Fibroblast of lung (primary cell): ENCODE measurements around the gene NFYC. TPM values are rescaled to one million over a fixed set of nuclear protein-coding genes. Genes with fewer than 3 reads are reported as not detected.
A peak's percentile ranks its signal among the peaks of the same experiment; 100 is the strongest.

Source experiments
- DNase-seq, 2 donors: peaks; one replicate each; pipeline versions ENCODE4 v3.0.0 to v3.0.0-alpha.2; 2010; ENCODE audit warnings: low read depth in 2 of 2
- H2AFZ ChIP-seq: 2 replicates; pipeline ENCODE4 v1.5.1; 2012; ENCODE audit warnings: low read length, control low read depth, inconsistent platforms
- H3K27ac ChIP-seq: 2 replicates; pipeline ENCODE4 v1.5.1; 2011; ENCODE audit warnings: low read length, control low read depth; ENCODE audit not compliant: insufficient read depth
- H3K27me3 ChIP-seq: 2 replicates; pipeline ENCODE4 v1.5.1; 2011; ENCODE audit warnings: mild to moderate bottlenecking, low read length; ENCODE audit not compliant: control insufficient read depth, insufficient read depth
- H3K36me3 ChIP-seq: 2 replicates; pipeline ENCODE4 v1.5.1; 2011; ENCODE audit warnings: low read length; ENCODE audit not compliant: control insufficient read depth, insufficient read depth
- H3K4me1 ChIP-seq: 2 replicates; pipeline ENCODE4 v1.5.1; 2011; ENCODE audit warnings: low read length; ENCODE audit not compliant: control insufficient read depth, insufficient read depth; ENCODE audit errors: extremely low read depth
- H3K4me2 ChIP-seq: 2 replicates; pipeline ENCODE4 v1.5.1; 2011; ENCODE audit warnings: low read length, control low read depth; ENCODE audit not compliant: insufficient read depth; ENCODE audit errors: extremely low read depth
- H3K4me3 ChIP-seq, 4 experiments: fragments of 200-600 bp in 1 of 4; sonication (generic) in 1 of 4; replicated peaks in 1 of 4; 2 replicates each; pipeline ENCODE4 v1.5.1; 2011 to 2016; ENCODE audit warnings: low read length in 4 of 4, low read depth in 3 of 4, mild to moderate bottlenecking in 3 of 4, control low read depth in 2 of 4, inconsistent platforms in 1 of 4, mixed read lengths in 1 of 4; ENCODE audit not compliant: insufficient read depth in 1 of 4; ENCODE audit errors: control extremely low read depth in 1 of 4
- H3K79me2 ChIP-seq: 2 replicates; pipeline ENCODE4 v1.5.1; 2012; ENCODE audit warnings: mild to moderate bottlenecking, low read length, inconsistent platforms; ENCODE audit not compliant: control insufficient read depth, insufficient read depth
- H3K9ac ChIP-seq: 2 replicates; pipeline ENCODE4 v1.5.1; 2011; ENCODE audit warnings: mild to moderate bottlenecking, low read length, control low read depth; ENCODE audit not compliant: insufficient read depth
- H3K9me3 ChIP-seq: 2 replicates; pipeline ENCODE4 v1.5.1; 2012; ENCODE audit warnings: low read depth, low read length; ENCODE audit not compliant: control insufficient read depth, insufficient read depth
- H4K20me1 ChIP-seq: 2 replicates; pipeline ENCODE4 v1.5.1; 2011; ENCODE audit warnings: low read length; ENCODE audit not compliant: control insufficient read depth, insufficient read depth; ENCODE audit errors: extremely low read depth
- CTCF ChIP-seq, 2 donors: IDR thresholded peaks in 1 of 2; conservative IDR thresholded peaks in 1 of 2; 1 replicate in 1 of 2; 2 replicates in 1 of 2; pipeline ENCODE4 v1.5.1; 2011 to 2012; ENCODE audit warnings: low read length in 2 of 2, control low read depth in 1 of 2, inconsistent platforms in 1 of 2, low read depth in 1 of 2, mild to moderate bottlenecking in 1 of 2
- EZH2 ChIP-seq: IDR thresholded peaks from 2 replicates; pipeline ENCODE4 v1.5.1; 2012; ENCODE audit warnings: low read length, control low read depth, mild to moderate bottlenecking; ENCODE audit errors: missing control alignments
- polyA plus RNA-seq, 2 donors: library from polyadenylated mRNA; depleted of rRNA in 1 of 2; stranded (reverse) in 1 of 2; unstranded in 1 of 2; fragments of >200 nt; gene quantifications; 2 replicates each; pipeline ENCODE4 v1.2.1, GENCODE V29; 2011 to 2012; ENCODE audit warnings: missing spikeins in 1 of 2
- total RNA-seq: library from RNA; depleted of rRNA; stranded (reverse); fragments of >200 nt; gene quantifications from 2 replicates; pipeline ENCODE4 v1.2.1, GENCODE V29; 2014

NFYC gene
- total and polyA plus RNA-seq, 2 donors (not counting 1 experiment from before 2014, with no cell fraction given): 23.8 to 31.0 TPM

DNA sequence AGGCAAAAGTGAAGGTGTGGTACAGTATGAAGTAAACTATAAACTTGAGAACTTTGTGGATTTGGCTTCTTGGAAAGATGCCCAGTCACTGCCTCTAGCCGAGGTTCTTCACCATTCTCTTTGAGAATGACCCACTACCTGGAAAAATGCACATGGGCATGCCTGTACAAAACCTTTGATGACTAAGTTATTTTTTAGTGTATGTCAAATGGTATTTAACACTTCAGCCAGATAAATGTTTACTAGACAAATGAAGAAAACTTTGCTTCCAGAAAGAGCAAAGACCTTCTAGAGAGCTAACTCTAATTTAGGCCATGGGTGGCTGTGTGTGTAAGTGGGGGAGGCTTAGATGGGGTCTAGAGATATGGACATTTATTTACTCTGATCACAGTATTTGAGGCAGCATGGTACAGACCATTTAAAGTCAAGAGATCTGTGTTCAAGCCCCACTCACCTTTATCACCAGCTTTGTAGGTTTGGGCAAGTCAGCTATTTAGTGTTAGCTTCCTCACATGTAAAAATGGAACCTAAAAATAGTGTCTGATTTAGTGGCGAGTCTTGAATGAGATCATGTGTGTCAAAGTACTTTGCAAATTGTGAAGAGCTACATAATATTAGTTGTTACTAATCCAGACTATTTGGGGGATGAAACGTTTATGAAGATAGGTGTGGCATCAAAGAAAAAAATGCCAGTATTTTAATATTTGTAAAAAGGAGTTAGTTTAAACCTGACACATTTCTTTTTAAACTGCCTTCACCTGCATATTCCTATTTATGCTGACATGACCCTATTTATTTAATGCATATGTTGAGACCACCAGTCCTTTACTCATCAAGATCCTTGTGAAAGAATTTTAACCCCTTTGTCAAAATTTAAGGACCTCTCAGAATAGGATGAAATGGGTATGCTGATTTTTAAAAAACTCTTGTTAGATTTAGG lies 20.2 kb downstream of the NFYC start:
- DNase-seq: peak; percentile 41 to 90
- H3K4me3 ChIP-seq: peak overlapping the region in 2 of 4 experiments; percentile 76 to 88
- no peak for TF ChIP-seq CTCF (conservative IDR thresholded peaks at IDR 0.05 in 1 of 2, IDR thresholded peaks at IDR 0.05 in 1 of 2; ENCODE audit: low read depth in 1 of 2, low read length in 2 of 2)
- TF ChIP-seq EZH2: no peak

DNA sequence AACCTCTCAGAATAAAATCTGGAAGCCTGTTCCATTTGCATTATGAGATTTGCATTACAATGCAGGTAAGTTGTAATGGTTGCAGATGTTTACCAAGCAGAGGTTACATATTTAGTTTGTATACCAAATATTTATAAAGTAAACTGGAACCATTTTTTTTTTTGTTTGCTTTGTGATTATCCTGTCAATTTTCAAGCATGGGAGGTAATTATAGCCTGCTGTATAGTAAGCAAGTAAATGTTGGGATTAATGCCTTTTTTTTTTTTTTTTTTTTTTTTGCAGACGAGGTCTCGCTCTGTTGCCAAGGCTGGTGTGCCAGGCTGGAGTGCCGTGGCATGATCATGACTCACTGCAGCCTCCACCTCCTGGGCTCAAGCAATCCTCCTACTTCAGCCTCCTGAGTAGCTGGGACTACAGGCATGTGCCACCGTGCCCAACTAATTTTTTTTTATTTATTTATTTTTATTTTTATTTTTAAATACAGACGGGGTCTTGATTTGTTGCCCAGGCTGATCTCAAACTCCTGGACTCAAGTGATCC lies 21.0 kb downstream of the NFYC start:
- DNase-seq: no peak
- Histone ChIP-seq H3K27me3 (no peaks in the 10 kb centered on the region), H3K36me3 (no peaks in the 10 kb centered on the region), H4K20me1 (no peaks in the 10 kb centered on the region), H3K4me1 (peaks cover 11% of the 10 kb centered on the region), H3K9me3 (no peaks in the 10 kb centered on the region), H3K4me3 (no peak overlapping the region), H3K4me2 (no peak overlapping the region), H3K9ac (no peak overlapping the region), H3K27ac (no peak overlapping the region), H2AFZ (no peak overlapping the region), H3K79me2 (peaks cover 25% of the 10 kb centered on the region)
- TF ChIP-seq EZH2: no peak
- no peak for TF ChIP-seq CTCF (conservative IDR thresholded peaks at IDR 0.05 in 1 of 2, IDR thresholded peaks at IDR 0.05 in 1 of 2; ENCODE audit: low read depth in 1 of 2, low read length in 2 of 2)

More for the DNA sequence above, 20.2 kb downstream of the NFYC start:
- H3K4me2 ChIP-seq: peak overlapping the region; percentile 97
- no peak overlapping the region for H2AFZ ChIP-seq
- no peak overlapping the region for H3K27ac ChIP-seq
- no peaks in the 10 kb centered on the region for H3K36me3 ChIP-seq
- H3K9me3 ChIP-seq: no peaks in the 10 kb centered on the region
- no peaks in the 10 kb centered on the region for H4K20me1 ChIP-seq
- peaks cover 25% of the 10 kb centered on the region for H3K79me2 ChIP-seq
- H3K4me1 ChIP-seq: peaks cover 11% of the 10 kb centered on the region
- H3K27me3 ChIP-seq: no peaks in the 10 kb centered on the region
- H3K9ac ChIP-seq: no peak overlapping the region

DNA sequence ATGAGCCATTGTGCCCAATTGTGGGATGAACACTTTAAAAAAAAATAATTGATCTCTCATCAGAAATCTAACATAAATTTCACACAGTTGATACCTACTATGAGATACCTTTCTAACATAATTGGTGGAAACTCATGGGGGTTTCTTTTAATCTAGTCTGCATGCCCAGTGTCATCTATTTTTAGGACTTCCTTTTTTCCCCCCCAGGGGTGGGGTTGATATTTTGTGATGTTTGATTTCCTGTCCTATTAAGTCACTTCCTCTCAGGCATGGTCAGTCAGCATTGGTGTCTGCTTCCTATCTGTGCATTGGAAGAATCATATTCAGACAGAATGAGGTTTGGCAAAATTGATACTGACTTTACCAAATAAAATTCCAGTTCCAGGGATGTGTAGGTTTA lies 21.5 kb downstream of the NFYC start:
- Histone ChIP-seq H3K36me3 (no peaks in the 10 kb centered on the region), H3K79me2 (peaks cover 24% of the 10 kb centered on the region), H3K9ac (no peak overlapping the region), H4K20me1 (no peaks in the 10 kb centered on the region), H3K4me2 (no peak overlapping the region), H2AFZ (no peak overlapping the region), H3K9me3 (no peaks in the 10 kb centered on the region), H3K4me3 (no peak overlapping the region), H3K4me1 (peaks cover 11% of the 10 kb centered on the region), H3K27me3 (no peaks in the 10 kb centered on the region), H3K27ac (no peak overlapping the region)
- no peak for DNase-seq
- no peak for TF ChIP-seq CTCF (conservative IDR thresholded peaks at IDR 0.05 in 1 of 2, IDR thresholded peaks at IDR 0.05 in 1 of 2; ENCODE audit: low read depth in 1 of 2, low read length in 2 of 2)
- TF ChIP-seq EZH2: no peak
